Endothelial cell of umbilical vein (primary cell): ENCODE results near the gene TNFRSF1A.

Experiments used
- EZH2 ChIP-seq: IDR thresholded peaks from 2 replicates; pipeline ENCODE4 v1.6.1; 2012; ENCODE audit warnings: borderline replicate concordance, low read depth, mild to moderate bottlenecking, moderate library complexity, low read length, inconsistent platforms; ENCODE audit not compliant: severe bottlenecking
- FOS ChIP-seq: IDR thresholded peaks from 2 replicates; pipeline ENCODE4 v1.6.1; 2011; ENCODE audit warnings: mild to moderate bottlenecking, low read length, moderate library complexity, borderline replicate concordance; ENCODE audit not compliant: insufficient read depth
- GATA2 ChIP-seq: IDR thresholded peaks from 2 replicates; pipeline ENCODE4 v1.7.0; 2011; ENCODE audit warnings: low read depth, mild to moderate bottlenecking, moderate library complexity, mixed read lengths, low read length; ENCODE audit not compliant: insufficient read length, insufficient read depth
- MAX ChIP-seq: IDR thresholded peaks from 2 replicates; pipeline ENCODE4 v1.6.1; 2011; ENCODE audit not compliant: insufficient read depth, insufficient read length
- POLR2A ChIP-seq: IDR thresholded peaks from 2 replicates; pipeline ENCODE4 v1.6.1; 2012; ENCODE audit warnings: low read depth, mild to moderate bottlenecking, control low read depth, low read length
- POLR2AphosphoS5 ChIP-seq: IDR thresholded peaks from 2 replicates; pipeline ENCODE4 v1.6.1; 2012; ENCODE audit warnings: low read depth, mild to moderate bottlenecking, control low read depth, low read length, moderate library complexity; ENCODE audit not compliant: insufficient read depth
- TF ChIP-seq, protein P1 (sequence below), 2 donors: IDR thresholded peaks; 1 replicate in 1 of 2; 2 replicates in 1 of 2; pipeline ENCODE4 v1.5.1; 2011; ENCODE audit warnings: low read length in 2 of 2, mild to moderate bottlenecking in 2 of 2, moderate library complexity in 2 of 2, control low read depth in 1 of 2, inconsistent platforms in 1 of 2, low read depth in 1 of 2; ENCODE audit not compliant: insufficient read depth in 1 of 2; ENCODE audit errors: extremely low read depth in 1 of 2

DNA sequence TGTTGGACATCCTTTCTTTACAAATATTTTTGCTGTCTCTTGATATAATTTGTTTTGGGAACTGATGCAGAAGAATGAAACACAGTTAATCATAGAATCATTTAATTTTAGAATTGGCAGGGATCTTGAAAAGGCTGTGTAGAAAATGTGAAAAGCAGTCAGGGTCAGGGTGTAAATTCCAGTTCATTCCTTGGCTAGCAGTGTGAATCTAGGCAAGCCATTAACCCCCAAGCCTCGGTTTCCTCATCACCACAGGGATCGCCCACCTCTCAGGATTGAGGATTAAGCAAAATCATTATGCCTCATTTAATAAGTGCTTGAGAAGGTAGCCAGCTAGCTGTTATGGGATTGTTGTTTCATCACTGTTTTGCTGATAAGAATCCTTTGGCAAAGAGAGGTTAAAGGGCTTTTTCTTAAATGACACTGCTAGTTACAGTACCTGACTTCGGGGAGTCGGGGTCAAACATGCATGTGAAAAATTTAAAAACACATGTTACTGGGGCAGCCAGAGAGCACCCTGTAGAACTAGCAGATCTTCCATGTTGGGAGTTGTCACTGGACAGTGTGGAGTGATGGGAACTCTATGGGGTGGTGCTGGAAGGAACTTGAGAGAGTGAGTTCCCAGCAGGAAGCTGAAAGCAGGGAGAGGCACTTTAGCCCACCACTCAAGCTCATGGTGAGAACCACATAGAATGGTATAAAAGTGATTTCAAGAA lies 10.7 kb downstream of the TNFRSF1A start:
- TF ChIP-seq, protein P1, sequence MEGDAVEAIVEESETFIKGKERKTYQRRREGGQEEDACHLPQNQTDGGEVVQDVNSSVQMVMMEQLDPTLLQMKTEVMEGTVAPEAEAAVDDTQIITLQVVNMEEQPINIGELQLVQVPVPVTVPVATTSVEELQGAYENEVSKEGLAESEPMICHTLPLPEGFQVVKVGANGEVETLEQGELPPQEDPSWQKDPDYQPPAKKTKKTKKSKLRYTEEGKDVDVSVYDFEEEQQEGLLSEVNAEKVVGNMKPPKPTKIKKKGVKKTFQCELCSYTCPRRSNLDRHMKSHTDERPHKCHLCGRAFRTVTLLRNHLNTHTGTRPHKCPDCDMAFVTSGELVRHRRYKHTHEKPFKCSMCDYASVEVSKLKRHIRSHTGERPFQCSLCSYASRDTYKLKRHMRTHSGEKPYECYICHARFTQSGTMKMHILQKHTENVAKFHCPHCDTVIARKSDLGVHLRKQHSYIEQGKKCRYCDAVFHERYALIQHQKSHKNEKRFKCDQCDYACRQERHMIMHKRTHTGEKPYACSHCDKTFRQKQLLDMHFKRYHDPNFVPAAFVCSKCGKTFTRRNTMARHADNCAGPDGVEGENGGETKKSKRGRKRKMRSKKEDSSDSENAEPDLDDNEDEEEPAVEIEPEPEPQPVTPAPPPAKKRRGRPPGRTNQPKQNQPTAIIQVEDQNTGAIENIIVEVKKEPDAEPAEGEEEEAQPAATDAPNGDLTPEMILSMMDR (IDR thresholded peaks at IDR 0.05; ENCODE audit: extremely low read depth in 1 of 2, insufficient read depth in 1 of 2, low read depth in 1 of 2, low read length in 2 of 2): no peak
- TF ChIP-seq POLR2AphosphoS5 (no peak), POLR2A (no peak), EZH2 (no peak), GATA2 (no peak), MAX (no peak), FOS (no peak)
